Measurements from ENCODE around the gene MDM1.

Gene MDM1

GRCh38 chr12:68261896-68262295 is 70.3 kb downstream of the MDM1 start:
- no peak for TF ChIP-seq CTCF (IDR thresholded peaks at IDR 0.05; ENCODE audit: insufficient read depth, low read length, missing control alignments)
- ChIA-PET POLR2A (no interaction called here), CTCF (interaction anchor here (0.9 to 1.5 kb wide), 4 partner anchors 11 to 39 kb away, joined by 3 to 15 read pairs (median 3); no protein-coding TSS in a partner anchor)
- no peak overlapping the region for H3K4me3 ChIP-seq (ENCODE audit: low read depth, low read length)
- no peak for DNase-seq (ENCODE audit: low read depth, low spot score)

- no peak overlapping the region for H3K4me3 ChIP-seq (ENCODE audit: low read depth, low read length)
- ChIA-PET CTCF (no interaction called here), POLR2A (no interaction called here)
- TF ChIP-seq CTCF (IDR thresholded peaks at IDR 0.05; ENCODE audit: insufficient read depth, low read length, missing control alignments), result no peak
- DNase-seq (ENCODE audit: low read depth, low spot score), result no peak
Measured at GRCh38 chr12:68260153-68260552, 72.0 kb downstream of the MDM1 start.

- peak; percentile 81 for DNase-seq (ENCODE audit: low read depth, low spot score)
- TF ChIP-seq CTCF (IDR thresholded peaks at IDR 0.05; ENCODE audit: insufficient read depth, low read length, missing control alignments), result no peak
- ChIA-PET CTCF (interaction anchor here (1.0 to 1.4 kb wide), 3 partner anchors 12 to 57 kb away, joined by 3 to 5 read pairs (median 4); no protein-coding TSS in a partner anchor), POLR2A (interaction anchor here (0.7 kb wide), 1 partner anchor 14 kb away, joined by 4 read pairs; no protein-coding TSS in a partner anchor)
- H3K4me3 ChIP-seq (ENCODE audit: low read depth, low read length), result no peak overlapping the region
Measured at GRCh38 chr12:68259318-68259940, 72.7 kb downstream of the MDM1 start.

GRCh38 chr12:68253504-68253903 is 78.7 kb downstream of the MDM1 start, which contains the start of gene IL22:
Gene IL22, minus strand, starts transcription at chr12:68253604. Its CDS starts 156 bp downstream, at chr12:68253448.
- DNase-seq (ENCODE audit: low read depth, low spot score), result no peak
- CTCF ChIA-PET, result interaction anchor here (0.9 to 1.3 kb wide), 2 partner anchors 17 to 63 kb away, joined by 3 to 4 read pairs; no protein-coding TSS in a partner anchor
- no peak for TF ChIP-seq CTCF (IDR thresholded peaks at IDR 0.05; ENCODE audit: insufficient read depth, low read length, missing control alignments)
- POLR2A ChIA-PET, result no interaction called here
- no peak within 1 kb of the TSS for H3K4me3 ChIP-seq (ENCODE audit: low read depth, low read length)

- POLR2A ChIA-PET, result no interaction called here
- CTCF ChIA-PET, result no interaction called here
- H3K4me3 ChIP-seq (ENCODE audit: low read depth, low read length), result no peak overlapping the region
- DNase-seq (ENCODE audit: low read depth, low spot score), result no peak
- no peak for TF ChIP-seq CTCF (IDR thresholded peaks at IDR 0.05; ENCODE audit: insufficient read depth, low read length, missing control alignments)
Measured at GRCh38 chr12:68252077-68252476, 80.1 kb downstream of the MDM1 start.

- no peak overlapping the region for H3K4me3 ChIP-seq (ENCODE audit: low read depth, low read length)
- POLR2A ChIA-PET, result no interaction called here
- TF ChIP-seq CTCF (IDR thresholded peaks at IDR 0.05; ENCODE audit: insufficient read depth, low read length, missing control alignments), result no peak
- no peak for DNase-seq (ENCODE audit: low read depth, low spot score)
- CTCF ChIA-PET, result interaction anchor here (1.1 to 1.8 kb wide), 2 partner anchors 11 to 27 kb away, joined by 3 to 5 read pairs; no protein-coding TSS in a partner anchor
Measured at GRCh38 chr12:68250454-68250853, 81.7 kb downstream of the MDM1 start.

Data from AG04449 (cell line).